ENCODE data around the gene IGSF22. TPM values are rescaled to one million over a fixed set of nuclear protein-coding genes. Genes with fewer than 3 reads are reported as not detected.
A peak's percentile ranks its signal among the peaks of the same experiment; 100 is the strongest.

IGSF22 gene
- total RNA-seq, 3 donors from 2014 or later (not counting 1 experiment from before 2014, with no cell fraction given): 0.83 to 1.7 (median 1.2) TPM

- Histone ChIP-seq H3K36me3 (ENCODE audit: control insufficient read depth, insufficient read depth, low read length) (no peaks in the 10 kb centered on the region), H3K27ac (ENCODE audit: low read length) (no peak overlapping the region), H3K27me3 (ENCODE audit: control insufficient read depth, insufficient read depth, low read length) (no peaks in the 10 kb centered on the region), H3K4me3 (ENCODE audit: low read length) (no peak overlapping the region), H3K9me3 (ENCODE audit: control insufficient read depth, insufficient read depth, low read length) (no peaks in the 10 kb centered on the region), H3K4me1 (ENCODE audit: control insufficient read depth, insufficient read depth, low read length) (peaks cover 18% of the 10 kb centered on the region)
- intact Hi-C loops (cut with micrococcal nuclease): loop anchor here (5.0 to 10.0 kb wide), 2 partner anchors 89 to 712 kb away; partner anchors contain the start of genes SERGEF and SPTY2D1
- H3K9me3 Mint-ChIP-seq: no peaks in the 10 kb centered on the region
- peaks cover 5 to 23% of the 10 kb centered on the region in 2 donors for H3K4me1 Mint-ChIP-seq
- TF ChIP-seq CTCF (IDR thresholded peaks at IDR 0.05): no peak
- DNase-seq: no peak
- H3K36me3 Mint-ChIP-seq: no peaks in the 10 kb centered on the region
- H3K27me3 Mint-ChIP-seq (ENCODE audit: low read depth in 2 of 2): no peaks in the 10 kb centered on the region
- H3K27ac Mint-ChIP-seq: no peak overlapping the region
- H3K4me3 Mint-ChIP-seq: no peak overlapping the region
- ATAC-seq: no peak
- WGBS (ENCODE audit: insufficient coverage): 78% methylated on average over 6 of the region's 7 CpGs
Measured at GRCh38 chr11:18723991-18724390, 2.0 kb downstream of the IGSF22 start.

GRCh38 chr11:18722293-18722637 is 3.7 kb downstream of the IGSF22 start:
- Histone ChIP-seq H3K27ac (ENCODE audit: low read length) (no peak overlapping the region), H3K9me3 (ENCODE audit: control insufficient read depth, insufficient read depth, low read length) (no peaks in the 10 kb centered on the region), H3K36me3 (ENCODE audit: control insufficient read depth, insufficient read depth, low read length) (no peaks in the 10 kb centered on the region), H3K27me3 (ENCODE audit: control insufficient read depth, insufficient read depth, low read length) (no peaks in the 10 kb centered on the region), H3K4me1 (ENCODE audit: control insufficient read depth, insufficient read depth, low read length) (peaks cover 18% of the 10 kb centered on the region), H3K4me3 (ENCODE audit: low read length) (no peak overlapping the region)
- ATAC-seq: no peak
- no CpG with 5 or more reads among the region's 1 CpG for WGBS (ENCODE audit: insufficient coverage)
- Mint-ChIP-seq H3K36me3 (no peaks in the 10 kb centered on the region), H3K9me3 (no peaks in the 10 kb centered on the region), H3K27me3 (ENCODE audit: low read depth in 2 of 2) (peaks cover 3 to 7% of the 10 kb centered on the region in 2 donors), H3K27ac (peak overlapping the region in 1 of 2 donors; percentile 84), H3K4me3 (peak overlapping the region; percentile 37), H3K4me1 (peaks cover 5 to 23% of the 10 kb centered on the region in 2 donors)
- DNase-seq: no peak
- intact Hi-C loops (cut with micrococcal nuclease): loop anchor here (5.0 to 10.0 kb wide), 2 partner anchors 87 to 710 kb away; partner anchors contain the start of genes SERGEF and SPTY2D1
- TF ChIP-seq CTCF (IDR thresholded peaks at IDR 0.05): peak; percentile 34

GRCh38 chr11:18721561-18722292 is 4.3 kb downstream of the IGSF22 start:
- no peaks in the 10 kb centered on the region for H3K9me3 ChIP-seq (ENCODE audit: control insufficient read depth, insufficient read depth, low read length)
- WGBS (ENCODE audit: insufficient coverage): under 1% methylated on average over 35 of the region's 36 CpGs
- Mint-ChIP-seq H3K36me3 (no peaks in the 10 kb centered on the region), H3K27me3 (ENCODE audit: low read depth in 2 of 2) (peaks cover 3 to 7% of the 10 kb centered on the region in 2 donors), H3K27ac (peak overlapping the region in 1 of 2 donors; percentile 84), H3K9me3 (no peaks in the 10 kb centered on the region), H3K4me1 (peaks cover 5 to 23% of the 10 kb centered on the region in 2 donors), H3K4me3 (peak overlapping the region; percentile 95)
- peak; percentile 72 for TF ChIP-seq CTCF (IDR thresholded peaks at IDR 0.05)
- no peaks in the 10 kb centered on the region for H3K36me3 ChIP-seq (ENCODE audit: control insufficient read depth, insufficient read depth, low read length)
- H3K27ac ChIP-seq (ENCODE audit: low read length): peak overlapping the region; percentile 16
- ATAC-seq (peak; percentile 60 to 75 (median 64)), DNase-seq (peak; percentile 35 to 77)
- H3K27me3 ChIP-seq (ENCODE audit: control insufficient read depth, insufficient read depth, low read length): no peaks in the 10 kb centered on the region
- H3K4me1 ChIP-seq (ENCODE audit: control insufficient read depth, insufficient read depth, low read length): peaks cover 18% of the 10 kb centered on the region
- intact Hi-C loops (cut with micrococcal nuclease): loop anchor here (5.0 to 10.0 kb wide), 2 partner anchors 87 to 709 kb away; partner anchors contain the start of genes SERGEF and SPTY2D1
- H3K4me3 ChIP-seq (ENCODE audit: low read length): peak overlapping the region; percentile 77

All from natural killer cell (primary cell).